ENCODE measurements around the gene FAM229A.

FAM229A gene

GRCh38 chr1:32327204-32327603 lies 35.1 kb downstream of the FAM229A start:
- DNase-seq = no peak

- no peak for DNase-seq
Observed at GRCh38 chr1:32321712-32322291, 40.5 kb downstream of the FAM229A start.

- DNase-seq = no peak
Observed at GRCh38 chr1:32318127-32318869, 44.0 kb downstream of the FAM229A start.

GRCh38 chr1:32316903-32317277 lies 45.4 kb downstream of the FAM229A start:
- DNase-seq = no peak

- no peak for DNase-seq
Observed at GRCh38 chr1:32311709-32312393, 50.4 kb downstream of the FAM229A start.
